Keratinocyte (primary cell): ENCODE results near the gene DCST1. TPM values are rescaled to one million over a fixed set of nuclear protein-coding genes. Genes with fewer than 3 reads are reported as not detected.

ENCODE experiments used
- DNase-seq: peaks from one replicate; pipeline ENCODE4 v3.0.0-alpha.2; 2011; ENCODE audit warnings: low read depth, missing footprints, low spot score
- FAIRE-seq: peaks from 2 replicates; lab custom pipeline; 2011; peaks lifted over from hg19 to GRCh38; lab: Jason Lieb, UNC
- H2AFZ ChIP-seq: 2 replicates; pipeline ENCODE4 v1.6.0; 2012; ENCODE audit warnings: low read length, control low read depth, inconsistent platforms; ENCODE audit not compliant: control insufficient read depth
- H3K27ac ChIP-seq: 2 replicates; pipeline ENCODE4 v1.5.1; 2011; ENCODE audit warnings: low read length; ENCODE audit not compliant: control insufficient read depth, insufficient read depth
- H3K27me3 ChIP-seq: 3 replicates; pipeline ENCODE4 v1.6.0; 2011; ENCODE audit warnings: low read length; ENCODE audit not compliant: control insufficient read depth, insufficient read depth; ENCODE audit errors: extremely low read depth
- H3K36me3 ChIP-seq, 2 experiments: 2 replicates in 1 of 2; 3 replicates in 1 of 2; pipeline ENCODE4 v1.5.1; 2011; ENCODE audit warnings: low read length in 2 of 2, mild to moderate bottlenecking in 1 of 2; ENCODE audit not compliant: control insufficient read depth in 2 of 2, insufficient read depth in 2 of 2; ENCODE audit errors: extremely low read depth in 1 of 2
- H3K4me1 ChIP-seq: 3 replicates; pipeline ENCODE4 v1.5.1; 2011; ENCODE audit warnings: low read length; ENCODE audit not compliant: control insufficient read depth, insufficient read depth; ENCODE audit errors: extremely low read depth
- H3K4me2 ChIP-seq: 3 replicates; pipeline ENCODE4 v1.6.0; 2011; ENCODE audit warnings: low read depth, low read length; ENCODE audit not compliant: control insufficient read depth, insufficient read depth; ENCODE audit errors: extremely low read depth
- H3K4me3 ChIP-seq, 3 experiments: fragments of 200-600 bp in 1 of 3; sonication (generic) in 1 of 3; 2 replicates in 2 of 3; 3 replicates in 1 of 3; pipeline ENCODE4 v1.5.1; 2011 to 2016; ENCODE audit warnings: low read length in 3 of 3, mild to moderate bottlenecking in 3 of 3, control low read depth in 2 of 3, inconsistent platforms in 1 of 3, low read depth in 1 of 3, mixed read lengths in 1 of 3, mixed run types in 1 of 3, moderate library complexity in 1 of 3; ENCODE audit not compliant: control insufficient read depth in 2 of 3, insufficient read depth in 2 of 3; ENCODE audit errors: extremely low read depth in 1 of 3
- H3K79me2 ChIP-seq: 2 replicates; pipeline ENCODE4 v1.6.0; 2012; ENCODE audit warnings: low read length; ENCODE audit not compliant: control insufficient read depth, insufficient read depth
- H3K9ac ChIP-seq: 3 replicates; pipeline ENCODE4 v1.6.0; 2011; ENCODE audit warnings: low read length; ENCODE audit not compliant: control insufficient read depth, insufficient read depth; ENCODE audit errors: extremely low read depth
- H3K9me1 ChIP-seq: 3 replicates; pipeline ENCODE4 v1.6.0; 2011; ENCODE audit warnings: low read length; ENCODE audit not compliant: control insufficient read depth, insufficient read depth; ENCODE audit errors: extremely low read depth
- H3K9me3 ChIP-seq: 2 replicates; pipeline ENCODE4 v1.5.1; 2012; ENCODE audit warnings: low read depth, low read length; ENCODE audit not compliant: control insufficient read depth
- H4K20me1 ChIP-seq: 3 replicates; pipeline ENCODE4 v1.6.0; 2011; ENCODE audit warnings: low read length; ENCODE audit not compliant: control insufficient read depth, insufficient read depth; ENCODE audit errors: extremely low read depth
- EZH2 ChIP-seq: IDR thresholded peaks from one replicate; pipeline ENCODE4 v1.6.1; 2012; ENCODE audit warnings: inconsistent platforms, mild to moderate bottlenecking, low read length, moderate library complexity
- dilution Hi-C: fragments of 300-500 bp; cut with MboI; formaldehyde crosslinking; loops from one replicate; pipeline ENCODE4 v1.7.0; 2020; ENCODE audit warnings: low sequenced_read_pairs; ENCODE audit not compliant: extremely low pct_ligation_motif_present
- polyA plus RNA-seq, 5 experiments: library from polyadenylated mRNA; depleted of rRNA in 3 of 5; stranded (reverse) in 3 of 5; stranded (forward) in 1 of 5; unstranded in 1 of 5; fragments of >200 nt; gene quantifications; 1 replicate in 1 of 5; 2 replicates in 3 of 5; 3 replicates in 1 of 5; pipeline versions ENCODE4 v1.2.1 to v1.2.3, GENCODE V29; 2011 to 2012; ENCODE audit warnings: missing spikeins in 2 of 5, low read depth in 1 of 5, low replicate concordance in 1 of 5
- TF ChIP-seq, protein P1 (sequence below), 3 experiments: IDR thresholded peaks in 1 of 3; conservative IDR thresholded peaks in 1 of 3; optimal IDR thresholded peaks in 1 of 3; 2 replicates in 2 of 3; 3 replicates in 1 of 3; pipeline versions ENCODE3 to v1.5.1; 2011; ENCODE audit warnings: low read length in 3 of 3, mild to moderate bottlenecking in 3 of 3, moderate library complexity in 2 of 3, control low read depth in 1 of 3, inconsistent platforms in 1 of 3; ENCODE audit not compliant: insufficient read depth in 2 of 3; ENCODE audit errors: extremely low read depth in 1 of 3

Gene DCST1
- polyA plus RNA-seq, 1 donor (not counting 4 experiments of a cell fraction or from before 2014, with no cell fraction given) = not detected

- dilution Hi-C loops = no loop called here
- H3K36me3 ChIP-seq = peaks cover 0 to 11% of the 10 kb centered on the region in 2 experiments
- no peak overlapping the region for H2AFZ ChIP-seq
- TF ChIP-seq, protein P1, sequence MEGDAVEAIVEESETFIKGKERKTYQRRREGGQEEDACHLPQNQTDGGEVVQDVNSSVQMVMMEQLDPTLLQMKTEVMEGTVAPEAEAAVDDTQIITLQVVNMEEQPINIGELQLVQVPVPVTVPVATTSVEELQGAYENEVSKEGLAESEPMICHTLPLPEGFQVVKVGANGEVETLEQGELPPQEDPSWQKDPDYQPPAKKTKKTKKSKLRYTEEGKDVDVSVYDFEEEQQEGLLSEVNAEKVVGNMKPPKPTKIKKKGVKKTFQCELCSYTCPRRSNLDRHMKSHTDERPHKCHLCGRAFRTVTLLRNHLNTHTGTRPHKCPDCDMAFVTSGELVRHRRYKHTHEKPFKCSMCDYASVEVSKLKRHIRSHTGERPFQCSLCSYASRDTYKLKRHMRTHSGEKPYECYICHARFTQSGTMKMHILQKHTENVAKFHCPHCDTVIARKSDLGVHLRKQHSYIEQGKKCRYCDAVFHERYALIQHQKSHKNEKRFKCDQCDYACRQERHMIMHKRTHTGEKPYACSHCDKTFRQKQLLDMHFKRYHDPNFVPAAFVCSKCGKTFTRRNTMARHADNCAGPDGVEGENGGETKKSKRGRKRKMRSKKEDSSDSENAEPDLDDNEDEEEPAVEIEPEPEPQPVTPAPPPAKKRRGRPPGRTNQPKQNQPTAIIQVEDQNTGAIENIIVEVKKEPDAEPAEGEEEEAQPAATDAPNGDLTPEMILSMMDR (optimal IDR thresholded peaks at IDR 0.05 in 1 of 3, IDR thresholded peaks at IDR 0.05 in 1 of 3, conservative IDR thresholded peaks at IDR 0.05 in 1 of 3; ENCODE audit: extremely low read depth in 1 of 3, insufficient read depth in 2 of 3, low read length in 3 of 3) = no peak
- TF ChIP-seq EZH2 = no peak
- no peak overlapping the region for H3K9ac ChIP-seq
- FAIRE-seq = no peak
- H3K79me2 ChIP-seq = no peaks in the 10 kb centered on the region
- no peak for DNase-seq
- no peaks in the 10 kb centered on the region for H3K9me3 ChIP-seq
- H3K27ac ChIP-seq = no peak overlapping the region
- no peaks in the 10 kb centered on the region for H3K9me1 ChIP-seq
- H3K4me3 ChIP-seq = no peak overlapping the region
- no peaks in the 10 kb centered on the region for H4K20me1 ChIP-seq
- H3K27me3 ChIP-seq = no peaks in the 10 kb centered on the region
- H3K4me1 ChIP-seq = peaks cover 21% of the 10 kb centered on the region
- H3K4me2 ChIP-seq = peak overlapping the region; percentile 49
These were observed 39.1 kb downstream of the DCST1 start for GRCh38 chr1:155072531-155073289.

GRCh38 chr1:155073377-155074242 lies 40.0 kb downstream of the DCST1 start:
- no peak for FAIRE-seq
- Histone ChIP-seq H3K4me2 (peak overlapping the region; percentile 49), H2AFZ (no peak overlapping the region), H3K79me2 (no peaks in the 10 kb centered on the region), H3K27ac (no peak overlapping the region), H3K9ac (no peak overlapping the region), H4K20me1 (no peaks in the 10 kb centered on the region), H3K27me3 (no peaks in the 10 kb centered on the region), H3K4me3 (no peak overlapping the region), H3K9me1 (no peaks in the 10 kb centered on the region), H3K36me3 (peaks cover 0 to 9% of the 10 kb centered on the region in 2 experiments), H3K9me3 (no peaks in the 10 kb centered on the region), H3K4me1 (peaks cover 26% of the 10 kb centered on the region)
- dilution Hi-C loops = no loop called here
- no peak for DNase-seq
- TF ChIP-seq EZH2 = no peak
- TF ChIP-seq, protein P1 (optimal IDR thresholded peaks at IDR 0.05 in 1 of 3, IDR thresholded peaks at IDR 0.05 in 1 of 3, conservative IDR thresholded peaks at IDR 0.05 in 1 of 3; ENCODE audit: extremely low read depth in 1 of 3, insufficient read depth in 2 of 3, low read length in 3 of 3) = no peak
